ENCODE data around the gene SERPINA3. TPM values are rescaled to one million over a fixed set of nuclear protein-coding genes. Genes with fewer than 3 reads are reported as not detected.

Gene SERPINA3
- total and polyA plus RNA-seq, 2 experiments from 2014 or later = 0.75 to 1.1 TPM

DNA sequence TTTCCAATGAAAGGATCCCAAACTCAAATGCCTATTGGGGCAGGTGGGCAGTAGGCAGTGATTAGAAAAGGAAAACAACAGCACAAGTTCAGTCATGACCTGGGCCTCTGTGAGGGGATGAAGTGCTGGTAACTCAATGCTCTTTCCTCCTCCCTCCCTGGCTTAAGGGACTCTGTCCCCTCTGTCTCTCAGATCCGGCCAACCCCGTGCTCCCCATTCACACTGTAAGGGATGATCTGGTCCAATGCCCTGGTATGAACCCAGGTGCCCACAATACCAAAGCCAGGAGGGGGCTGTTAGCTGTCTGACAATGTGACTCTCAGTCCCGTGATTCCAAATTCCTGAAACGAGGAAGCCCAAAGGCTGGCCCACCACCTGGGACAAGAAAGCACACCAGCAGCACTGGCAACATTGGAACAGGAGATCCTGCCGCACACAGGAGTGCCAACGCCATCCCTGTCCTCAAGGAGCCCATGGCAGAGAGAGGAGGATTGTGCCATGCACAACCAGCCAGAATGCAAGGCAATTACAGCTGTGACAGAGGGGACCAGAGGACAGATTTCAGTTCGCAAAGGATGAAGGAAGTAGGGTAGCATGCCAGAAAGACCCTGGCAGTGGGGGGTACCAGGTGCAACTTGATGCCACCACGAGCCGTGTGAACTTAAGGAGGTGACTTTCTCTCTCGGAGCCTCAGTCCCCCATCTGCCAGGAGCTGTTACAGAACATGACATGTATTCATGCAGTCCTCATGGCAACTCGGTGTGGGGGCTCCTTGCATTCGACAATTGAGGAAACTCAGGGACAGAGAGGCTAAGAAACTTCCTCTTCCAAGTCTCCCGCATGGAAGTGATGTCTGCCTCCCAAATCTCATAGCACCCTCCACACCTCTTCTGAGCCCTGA, 37.6 kb downstream of the SERPINA3 start:
- Histone ChIP-seq H3K9me2 (ENCODE audit: insufficient read depth) (no peaks in the 10 kb centered on the region), H3K9ac (no peak overlapping the region), H4K20me1 (ENCODE audit: insufficient read depth) (no peaks in the 10 kb centered on the region), H3K27me3 (replicated peaks; ENCODE audit: insufficient read depth) (no peaks in the 10 kb centered on the region), H3K79me2 (ENCODE audit: insufficient read depth) (no peaks in the 10 kb centered on the region), H3K27ac (no peak overlapping the region), H3K4me2 (ENCODE audit: unreplicated experiment) (no peak overlapping the region), H3K4me3 (no peak overlapping the region), H3F3A (ENCODE audit: insufficient read depth) (no peaks in the 10 kb centered on the region), H3K9me3 (ENCODE audit: low read depth) (no peaks in the 10 kb centered on the region), H2AFZ (no peak overlapping the region), H3K4me1 (ENCODE audit: insufficient read depth) (peaks cover 11% of the 10 kb centered on the region; the same call in 1 of the 2 replicates), H3K36me3 (ENCODE audit: low read depth) (no peaks in the 10 kb centered on the region)
- WGBS, 2 experiments (ENCODE audit: low coverage in 1 of 2, low lambda C conversion rate in 2 of 2, missing lambda C conversion rate in 2 of 2) = 72 to 76% methylated on average over 13 of the region's 13 CpGs
- no peak for DNase-seq
- TF ChIP-seq EZH2phosphoT487 (IDR thresholded peaks at IDR 0.05; ENCODE audit: insufficient read depth, low read depth) (no peak), EZH2 (IDR thresholded peaks at IDR 0.05; ENCODE audit: insufficient read depth, poor library complexity, severe bottlenecking) (no peak)
- in situ Hi-C loops (cut with MboI) = no loop called here

DNA sequence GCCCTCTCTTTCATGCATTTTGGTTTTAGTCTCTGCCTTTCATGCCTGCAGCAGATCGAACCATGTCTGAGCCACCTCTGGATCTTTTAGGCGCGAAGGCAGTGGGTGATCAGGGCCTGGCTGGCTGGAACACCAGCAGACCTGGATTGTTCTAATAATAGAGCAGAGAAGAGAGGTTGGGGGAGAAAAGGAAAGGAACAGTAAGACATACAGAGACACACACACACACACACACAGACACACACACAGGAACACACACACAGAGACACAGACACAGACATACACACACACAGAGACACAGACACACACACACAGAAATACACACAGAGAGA, 38.2 kb downstream of the SERPINA3 start:
- no peak overlapping the region for H3K4me3 ChIP-seq
- H3F3A ChIP-seq (ENCODE audit: insufficient read depth) = no peaks in the 10 kb centered on the region
- peaks cover 11% of the 10 kb centered on the region; the same call in 1 of the 2 replicates for H3K4me1 ChIP-seq (ENCODE audit: insufficient read depth)
- no peak overlapping the region for H3K9ac ChIP-seq
- H4K20me1 ChIP-seq (ENCODE audit: insufficient read depth) = no peaks in the 10 kb centered on the region
- no peaks in the 10 kb centered on the region for H3K79me2 ChIP-seq (ENCODE audit: insufficient read depth)
- 89 to 96% methylated on average over 3 of the region's 3 CpGs for WGBS, 2 experiments (ENCODE audit: low coverage in 1 of 2, low lambda C conversion rate in 2 of 2, missing lambda C conversion rate in 2 of 2)
- in situ Hi-C loops (cut with MboI) = no loop called here
- TF ChIP-seq EZH2phosphoT487 (IDR thresholded peaks at IDR 0.05; ENCODE audit: insufficient read depth, low read depth) (no peak), EZH2 (IDR thresholded peaks at IDR 0.05; ENCODE audit: insufficient read depth, poor library complexity, severe bottlenecking) (no peak)
- no peaks in the 10 kb centered on the region for H3K9me2 ChIP-seq (ENCODE audit: insufficient read depth)
- H3K9me3 ChIP-seq (ENCODE audit: low read depth) = no peaks in the 10 kb centered on the region
- no peak overlapping the region for H2AFZ ChIP-seq
- no peak overlapping the region for H3K4me2 ChIP-seq (ENCODE audit: unreplicated experiment)
- H3K27ac ChIP-seq = no peak overlapping the region
- no peaks in the 10 kb centered on the region for H3K36me3 ChIP-seq (ENCODE audit: low read depth)
- H3K27me3 ChIP-seq (replicated peaks; ENCODE audit: insufficient read depth) = no peaks in the 10 kb centered on the region
- DNase-seq = no peak

DNA sequence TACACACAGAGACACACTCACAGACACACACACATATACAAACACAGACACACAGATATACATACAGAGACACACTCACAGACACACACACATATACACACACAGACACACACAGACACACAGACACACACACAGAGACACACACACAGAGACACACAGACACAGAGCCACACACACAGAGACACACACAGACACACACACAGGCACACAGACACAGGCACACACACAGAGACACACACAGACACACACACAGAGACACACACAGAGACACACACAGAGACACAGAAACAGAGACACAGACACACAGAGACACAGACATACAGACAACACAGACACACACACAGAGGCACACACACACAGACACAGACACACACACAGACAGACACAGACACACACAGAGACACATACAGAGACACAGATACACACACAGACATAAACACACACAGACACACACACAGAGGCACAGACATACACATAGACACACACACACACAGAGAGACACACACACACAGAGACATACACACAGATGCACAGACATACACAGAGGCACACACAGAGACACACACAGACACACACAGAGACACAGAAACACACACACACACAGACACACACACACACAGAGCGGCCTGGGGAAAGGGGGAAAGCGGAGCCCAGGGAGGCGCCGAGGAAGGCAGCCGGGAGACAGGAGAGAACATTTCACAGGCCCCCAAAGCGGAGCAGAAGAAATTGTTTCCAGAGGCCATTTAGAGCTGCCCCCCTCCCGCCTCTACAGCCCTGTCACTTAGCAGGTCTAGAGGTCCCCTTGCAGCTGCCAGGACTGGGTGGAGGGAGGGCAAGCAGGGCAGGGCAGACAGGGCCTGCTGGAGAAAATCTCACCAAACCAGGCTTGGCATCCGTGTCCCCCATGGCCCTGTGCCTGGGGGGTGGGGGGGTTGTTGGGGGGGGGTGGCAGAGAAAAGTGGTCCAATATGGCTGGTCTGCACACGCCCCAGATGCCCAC, 38.9 kb downstream of the SERPINA3 start:
- H4K20me1 ChIP-seq (ENCODE audit: insufficient read depth) = no peaks in the 10 kb centered on the region
- WGBS, 2 experiments (ENCODE audit: low coverage in 1 of 2, low lambda C conversion rate in 2 of 2, missing lambda C conversion rate in 2 of 2) = 63 to 83% methylated on average over 8 to 9 of the region's 9 CpGs
- peaks cover 10% of the 10 kb centered on the region; the same call in 1 of the 2 replicates for H3K4me1 ChIP-seq (ENCODE audit: insufficient read depth)
- no peak overlapping the region for H3K4me3 ChIP-seq
- H3K27me3 ChIP-seq (replicated peaks; ENCODE audit: insufficient read depth) = no peaks in the 10 kb centered on the region
- H3K9me2 ChIP-seq (ENCODE audit: insufficient read depth) = no peaks in the 10 kb centered on the region
- no peak for TF ChIP-seq EZH2 (IDR thresholded peaks at IDR 0.05; ENCODE audit: insufficient read depth, poor library complexity, severe bottlenecking)
- TF ChIP-seq EZH2phosphoT487 (IDR thresholded peaks at IDR 0.05; ENCODE audit: insufficient read depth, low read depth) = no peak
- no peak for DNase-seq
- H3K79me2 ChIP-seq (ENCODE audit: insufficient read depth) = no peaks in the 10 kb centered on the region
- H3K9ac ChIP-seq = no peak overlapping the region
- in situ Hi-C loops (cut with MboI) = no loop called here
- no peak overlapping the region for H3K4me2 ChIP-seq (ENCODE audit: unreplicated experiment)
- H3K9me3 ChIP-seq (ENCODE audit: low read depth) = no peaks in the 10 kb centered on the region
- no peaks in the 10 kb centered on the region for H3F3A ChIP-seq (ENCODE audit: insufficient read depth)
- no peaks in the 10 kb centered on the region for H3K36me3 ChIP-seq (ENCODE audit: low read depth)
- H2AFZ ChIP-seq = no peak overlapping the region
- H3K27ac ChIP-seq = no peak overlapping the region

DNA sequence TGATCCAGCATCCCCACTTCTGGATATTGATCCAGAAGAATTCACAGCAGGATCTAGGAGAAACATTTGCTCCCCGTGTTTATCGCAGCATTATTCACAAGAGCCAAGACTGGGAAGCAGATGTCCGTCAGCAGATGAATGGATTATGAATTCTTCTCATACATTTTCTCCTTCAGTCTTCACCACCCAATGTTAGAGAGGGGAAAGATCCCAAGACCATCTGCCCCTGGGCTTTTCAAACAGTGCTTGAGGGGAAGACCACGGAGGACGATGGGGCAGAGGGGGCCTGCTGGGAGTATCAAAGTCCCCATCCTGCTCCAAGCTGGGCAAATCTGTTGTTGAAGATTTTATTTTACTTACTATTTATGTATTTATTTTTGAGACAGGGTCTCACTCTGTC, 41.1 kb downstream of the SERPINA3 start:
- Histone ChIP-seq H3K27ac (no peak overlapping the region), H3F3A (ENCODE audit: insufficient read depth) (no peaks in the 10 kb centered on the region), H3K4me2 (ENCODE audit: unreplicated experiment) (no peak overlapping the region), H3K9me2 (ENCODE audit: insufficient read depth) (no peaks in the 10 kb centered on the region), H3K4me3 (no peak overlapping the region), H3K36me3 (ENCODE audit: low read depth) (no peaks in the 10 kb centered on the region), H3K9me3 (ENCODE audit: low read depth) (no peaks in the 10 kb centered on the region), H3K9ac (no peak overlapping the region), H3K4me1 (ENCODE audit: insufficient read depth) (no peaks in the 10 kb centered on the region), H4K20me1 (ENCODE audit: insufficient read depth) (no peaks in the 10 kb centered on the region), H3K79me2 (ENCODE audit: insufficient read depth) (no peaks in the 10 kb centered on the region), H3K27me3 (replicated peaks; ENCODE audit: insufficient read depth) (no peaks in the 10 kb centered on the region), H2AFZ (no peak overlapping the region)
- no peak for DNase-seq
- TF ChIP-seq EZH2phosphoT487 (IDR thresholded peaks at IDR 0.05; ENCODE audit: insufficient read depth, low read depth) = no peak
- no peak for TF ChIP-seq EZH2 (IDR thresholded peaks at IDR 0.05; ENCODE audit: insufficient read depth, poor library complexity, severe bottlenecking)
- in situ Hi-C loops (cut with MboI) = no loop called here
- WGBS, 2 experiments (ENCODE audit: low coverage in 1 of 2, low lambda C conversion rate in 2 of 2, missing lambda C conversion rate in 2 of 2) = 69 to 72% methylated on average over 5 of the region's 5 CpGs
